ENCODE data around the gene ZNF324.

DNA sequence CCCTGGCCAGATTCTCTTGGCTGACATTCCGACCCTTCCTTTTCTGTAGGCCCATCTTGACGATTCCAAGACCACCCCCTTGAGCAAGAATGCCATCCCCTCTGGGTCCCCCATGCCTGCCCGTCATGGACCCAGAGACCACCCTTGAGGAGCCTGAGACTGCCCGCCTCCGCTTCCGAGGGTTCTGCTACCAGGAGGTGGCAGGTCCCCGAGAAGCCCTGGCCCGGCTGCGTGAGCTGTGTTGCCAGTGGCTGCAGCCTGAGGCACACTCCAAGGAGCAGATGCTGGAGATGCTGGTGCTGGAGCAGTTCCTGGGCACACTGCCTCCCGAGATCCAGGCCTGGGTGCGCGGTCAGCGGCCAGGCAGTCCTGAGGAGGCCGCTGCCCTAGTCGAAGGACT is 10.2 kb downstream of the ZNF324 start:
- TF ChIP-seq, protein P1, sequence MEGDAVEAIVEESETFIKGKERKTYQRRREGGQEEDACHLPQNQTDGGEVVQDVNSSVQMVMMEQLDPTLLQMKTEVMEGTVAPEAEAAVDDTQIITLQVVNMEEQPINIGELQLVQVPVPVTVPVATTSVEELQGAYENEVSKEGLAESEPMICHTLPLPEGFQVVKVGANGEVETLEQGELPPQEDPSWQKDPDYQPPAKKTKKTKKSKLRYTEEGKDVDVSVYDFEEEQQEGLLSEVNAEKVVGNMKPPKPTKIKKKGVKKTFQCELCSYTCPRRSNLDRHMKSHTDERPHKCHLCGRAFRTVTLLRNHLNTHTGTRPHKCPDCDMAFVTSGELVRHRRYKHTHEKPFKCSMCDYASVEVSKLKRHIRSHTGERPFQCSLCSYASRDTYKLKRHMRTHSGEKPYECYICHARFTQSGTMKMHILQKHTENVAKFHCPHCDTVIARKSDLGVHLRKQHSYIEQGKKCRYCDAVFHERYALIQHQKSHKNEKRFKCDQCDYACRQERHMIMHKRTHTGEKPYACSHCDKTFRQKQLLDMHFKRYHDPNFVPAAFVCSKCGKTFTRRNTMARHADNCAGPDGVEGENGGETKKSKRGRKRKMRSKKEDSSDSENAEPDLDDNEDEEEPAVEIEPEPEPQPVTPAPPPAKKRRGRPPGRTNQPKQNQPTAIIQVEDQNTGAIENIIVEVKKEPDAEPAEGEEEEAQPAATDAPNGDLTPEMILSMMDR (IDR thresholded peaks at IDR 0.05 in 8 of 11, conservative IDR thresholded peaks at IDR 0.05 in 3 of 11), result no peak
- TF ChIP-seq POLR2A (IDR thresholded peaks at IDR 0.05), result no peak
